ENCODE measurements around the gene COL4A2. TPM values are rescaled to one million over a fixed set of nuclear protein-coding genes. Genes with fewer than 3 reads are reported as not detected.

COL4A2 gene
- total RNA-seq, 1 experiment from 2014 or later, result 74.5 TPM

- BruUV-seq (replicated peaks), result no TSS peak
- Histone ChIP-seq H3K4me3 (ENCODE audit: low read length) (no peak overlapping the region), H3K9ac (ENCODE audit: low read length) (no peak overlapping the region), H3K27ac (ENCODE audit: low read length) (no peak overlapping the region), H2AFZ (ENCODE audit: low read length) (no peak overlapping the region), H3K9me3 (ENCODE audit: low read length) (no peaks in the 10 kb centered on the region), H3K9me2 (replicated peaks; ENCODE audit: low read length) (no peaks in the 10 kb centered on the region), H3K27me3 (ENCODE audit: low read length) (no peaks in the 10 kb centered on the region), H3K4me1 (ENCODE audit: insufficient read depth, low read length) (no peaks in the 10 kb centered on the region), H3K4me2 (ENCODE audit: low read length) (no peak overlapping the region), H3K79me2 (ENCODE audit: low read length) (0 out of 2 replicates have a peak, but pooled peaks cover 2% of the 10 kb centered on the region), H4K20me1 (ENCODE audit: low read length) (no peaks in the 10 kb centered on the region), H3K36me3 (ENCODE audit: low read depth, low read length) (no peaks in the 10 kb centered on the region), H3F3A (ENCODE audit: low read length, unreplicated experiment) (no peaks in the 10 kb centered on the region)
- ChIA-PET CTCF (no interaction called here), POLR2A (ENCODE audit: unreplicated experiment) (no interaction called here)
- no peak for DNase-seq
- TF ChIP-seq CTCF (conservative IDR thresholded peaks at IDR 0.05; ENCODE audit: low read depth, low read length), result no peak
- no peak for TF ChIP-seq EZH2 (IDR thresholded peaks at IDR 0.05; ENCODE audit: low read length, unreplicated experiment)
- TF ChIP-seq EZH2phosphoT487 (IDR thresholded peaks at IDR 0.05; ENCODE audit: borderline replicate concordance, low read length), result no peak
- no peak for ATAC-seq
- intact Hi-C loops (cut with micrococcal nuclease), result no loop called here
These were observed 211.1 kb downstream of the COL4A2 start for GRCh38 chr13:110518226-110518525.

GRCh38 chr13:110518571-110518970 lies 211.5 kb downstream of the COL4A2 start:
- Histone ChIP-seq H2AFZ (ENCODE audit: low read length) (no peak overlapping the region), H3K27ac (ENCODE audit: low read length) (no peak overlapping the region), H3K4me3 (ENCODE audit: low read length) (no peak overlapping the region), H3K9me2 (replicated peaks; ENCODE audit: low read length) (no peaks in the 10 kb centered on the region), H3K79me2 (ENCODE audit: low read length) (peaks cover 5% of the 10 kb centered on the region; the same call in 1 of the 2 replicates), H3F3A (ENCODE audit: low read length, unreplicated experiment) (no peaks in the 10 kb centered on the region), H3K36me3 (ENCODE audit: low read depth, low read length) (no peaks in the 10 kb centered on the region), H3K4me1 (ENCODE audit: insufficient read depth, low read length) (no peaks in the 10 kb centered on the region), H3K4me2 (ENCODE audit: low read length) (no peak overlapping the region), H4K20me1 (ENCODE audit: low read length) (no peaks in the 10 kb centered on the region), H3K9ac (ENCODE audit: low read length) (no peak overlapping the region), H3K27me3 (ENCODE audit: low read length) (no peaks in the 10 kb centered on the region), H3K9me3 (ENCODE audit: low read length) (no peaks in the 10 kb centered on the region)
- TF ChIP-seq CTCF (conservative IDR thresholded peaks at IDR 0.05; ENCODE audit: low read depth, low read length), result no peak
- TF ChIP-seq EZH2 (IDR thresholded peaks at IDR 0.05; ENCODE audit: low read length, unreplicated experiment), result no peak
- BruUV-seq (replicated peaks), result no TSS peak
- no peak for ATAC-seq
- intact Hi-C loops (cut with micrococcal nuclease), result no loop called here
- DNase-seq, result no peak
- CTCF ChIA-PET, result no interaction called here
- POLR2A ChIA-PET (ENCODE audit: unreplicated experiment), result no interaction called here

GRCh38 chr13:110519046-110519445 lies 212.0 kb downstream of the COL4A2 start:
- H3F3A ChIP-seq (ENCODE audit: low read length, unreplicated experiment), result no peaks in the 10 kb centered on the region
- H3K4me1 ChIP-seq (ENCODE audit: insufficient read depth, low read length), result peaks cover 2% of the 10 kb centered on the region; the same call in 1 of the 2 replicates
- no TSS peak for BruUV-seq (replicated peaks)
- H3K27ac ChIP-seq (ENCODE audit: low read length), result no peak overlapping the region
- H3K9me3 ChIP-seq (ENCODE audit: low read length), result no peaks in the 10 kb centered on the region
- H3K79me2 ChIP-seq (ENCODE audit: low read length), result peaks cover 10% of the 10 kb centered on the region; the same call in 1 of the 2 replicates
- TF ChIP-seq EZH2 (IDR thresholded peaks at IDR 0.05; ENCODE audit: low read length, unreplicated experiment), result no peak
- TF ChIP-seq EZH2phosphoT487 (IDR thresholded peaks at IDR 0.05; ENCODE audit: borderline replicate concordance, low read length), result no peak
- TF ChIP-seq CTCF (conservative IDR thresholded peaks at IDR 0.05; ENCODE audit: low read depth, low read length), result no peak
- H3K4me2 ChIP-seq (ENCODE audit: low read length), result no peak overlapping the region
- H3K27me3 ChIP-seq (ENCODE audit: low read length), result no peaks in the 10 kb centered on the region
- no peak overlapping the region for H3K9ac ChIP-seq (ENCODE audit: low read length)
- POLR2A ChIA-PET (ENCODE audit: unreplicated experiment), result no interaction called here
- H3K36me3 ChIP-seq (ENCODE audit: low read depth, low read length), result no peaks in the 10 kb centered on the region
- CTCF ChIA-PET, result no interaction called here
- no peak for DNase-seq
- intact Hi-C loops (cut with micrococcal nuclease), result no loop called here
- no peak overlapping the region for H3K4me3 ChIP-seq (ENCODE audit: low read length)
- no peak for ATAC-seq
- no peaks in the 10 kb centered on the region for H4K20me1 ChIP-seq (ENCODE audit: low read length)
- H3K9me2 ChIP-seq (replicated peaks; ENCODE audit: low read length), result no peaks in the 10 kb centered on the region
- no peak overlapping the region for H2AFZ ChIP-seq (ENCODE audit: low read length)
